ENCODE measurements around the gene CPEB3. TPM values are rescaled to one million over a fixed set of nuclear protein-coding genes. Genes with fewer than 3 reads are reported as not detected.

CPEB3 gene
- total and polyA plus RNA-seq, 2 donors (not counting 3 experiments of a cell fraction or from before 2014, with no cell fraction given): 0.80 to 2.2 TPM

DNA sequence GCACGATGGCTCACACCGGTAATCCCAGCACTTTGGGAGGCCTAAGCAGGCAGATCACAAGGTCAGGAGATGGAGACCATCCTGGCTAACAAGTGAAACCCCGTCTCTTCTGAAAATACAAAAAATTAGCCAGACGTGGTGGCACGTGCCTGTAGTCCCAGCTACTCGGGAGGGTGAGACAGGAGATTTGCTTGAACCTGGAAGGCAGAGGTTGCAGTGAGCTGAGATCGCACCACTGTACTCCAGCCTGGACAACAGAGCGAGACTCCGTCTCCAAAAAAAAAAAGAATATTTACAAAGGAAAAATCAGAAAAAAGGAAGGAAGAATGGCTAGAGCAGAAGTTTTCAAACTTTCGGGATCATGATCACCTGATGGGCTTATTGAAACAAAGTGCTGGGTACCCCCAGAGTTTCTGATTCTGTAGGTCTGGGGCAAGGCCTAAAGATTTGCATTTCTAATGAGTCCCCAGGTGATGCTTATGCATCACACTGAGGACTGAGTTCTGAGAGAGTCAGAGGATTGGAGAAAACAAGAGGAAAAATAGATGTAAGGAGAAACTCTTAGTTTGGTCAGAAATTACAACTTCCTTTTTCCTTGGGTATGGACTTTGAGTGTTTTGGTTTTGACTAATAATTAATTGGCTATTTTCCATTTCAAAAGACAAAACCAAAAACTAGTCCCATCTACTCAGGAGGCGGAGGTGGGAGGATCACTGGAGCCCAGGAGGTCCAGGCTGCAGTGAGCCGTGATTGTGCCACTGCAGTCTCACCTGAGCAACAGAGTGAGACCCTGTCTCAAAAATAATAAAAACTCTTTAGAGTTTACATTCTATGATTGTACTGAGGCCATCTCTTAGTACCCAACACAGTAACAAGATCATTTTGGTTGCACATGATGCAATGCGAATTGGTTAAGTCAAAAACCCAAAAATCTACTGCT, 14.5 kb upstream of the CPEB3 start:
- CTCF ChIA-PET: interaction anchor here (1.2 to 1.7 kb wide), 5 partner anchors 8 to 218 kb away, joined by 3 to 6 read pairs (median 4); no protein-coding TSS in a partner anchor
- DNase-seq (ENCODE audit: low read depth, low spot score) (no peak), FAIRE-seq (no peak)
- H3K27ac ChIP-seq (ENCODE audit: insufficient read depth, low read depth, low read length): no peak overlapping the region
- H2AFZ ChIP-seq (ENCODE audit: low read depth, low read length): no peak overlapping the region
- H3K4me3 ChIP-seq (replicated peaks in 1 of 3; ENCODE audit: insufficient read depth in 1 of 3, low read depth in 1 of 3, low read length in 3 of 3): no peak overlapping the region
- H3K79me2 ChIP-seq (ENCODE audit: control insufficient read depth, insufficient read depth, low read length): peaks cover 86% of the 10 kb centered on the region
- H3K27me3 ChIP-seq (ENCODE audit: control insufficient read depth in 2 of 2, insufficient read depth in 2 of 2, low read length in 2 of 2): no peaks in the 10 kb centered on the region
- no TSS peak for BruUV-seq (replicated peaks)
- intact Hi-C loops (cut with micrococcal nuclease) (no loop called here), dilution Hi-C loops (cut with MboI; ENCODE audit: extremely low pct_ligation_motif_present, low sequenced_read_pairs) (no loop called here)
- TF ChIP-seq JUN (IDR thresholded peaks at IDR 0.05; ENCODE audit: borderline replicate concordance, insufficient read depth, insufficient read length, low read depth) (no peak), EZH2 (IDR thresholded peaks at IDR 0.05; ENCODE audit: borderline replicate concordance, low read depth, low read length, severe bottlenecking) (no peak), POLR2AphosphoS5 (IDR thresholded peaks at IDR 0.05; ENCODE audit: insufficient read depth, low read depth, low read length) (no peak), GATA2 (IDR thresholded peaks at IDR 0.05; ENCODE audit: insufficient read depth, insufficient read length, low read depth, low read length) (no peak)
- no peaks in the 10 kb centered on the region for H3K9me3 ChIP-seq (replicated peaks; ENCODE audit: control insufficient read depth, insufficient read depth, low read length)
- no peaks in the 10 kb centered on the region for H3K4me1 ChIP-seq (ENCODE audit: control insufficient read depth, extremely low read depth, insufficient read depth, low read length)
- peaks cover 0 to 2% of the 10 kb centered on the region in 2 experiments for H3K36me3 ChIP-seq (ENCODE audit: control insufficient read depth in 2 of 2, extremely low read depth in 1 of 2, insufficient read depth in 2 of 2, low read length in 2 of 2)
- H4K20me1 ChIP-seq (replicated peaks; ENCODE audit: control insufficient read depth, extremely low read depth, insufficient read depth, low read length): peaks cover 10% of the 10 kb centered on the region
- H3K9ac ChIP-seq (replicated peaks; ENCODE audit: extremely low read depth, insufficient read depth, low read length): no peak overlapping the region
- POLR2A ChIA-PET: no interaction called here
- no peak overlapping the region for H3K4me2 ChIP-seq (ENCODE audit: insufficient read depth, low read length)
- no peaks in the 10 kb centered on the region for H3K9me1 ChIP-seq (replicated peaks; ENCODE audit: control insufficient read depth, extremely low read depth, insufficient read depth, low read length)

DNA sequence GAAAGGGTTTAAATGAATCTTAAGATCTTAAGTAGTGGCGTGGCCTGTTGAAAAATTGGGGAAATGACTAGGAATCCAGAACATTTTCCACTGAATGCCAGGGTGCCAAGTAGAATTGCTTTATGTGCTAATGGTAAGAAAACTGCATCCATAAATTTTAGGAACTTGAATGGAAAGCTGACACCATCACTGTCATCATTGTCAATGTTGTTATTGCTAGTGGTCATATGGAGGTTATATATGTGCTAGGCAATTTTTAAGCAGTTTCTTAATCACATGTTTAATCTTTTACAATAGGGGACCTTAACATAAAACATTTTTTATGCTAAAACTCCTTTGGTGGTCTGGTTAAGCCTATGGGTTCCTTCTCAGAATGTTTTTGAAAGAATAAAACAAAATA, 13.2 kb upstream of the CPEB3 start:
- FAIRE-seq: no peak
- ChIA-PET POLR2A (no interaction called here), CTCF (interaction anchor here (1.2 to 1.7 kb wide), 4 partner anchors 9 to 216 kb away, joined by 3 to 6 read pairs (median 4); no protein-coding TSS in a partner anchor)
- no peak for DNase-seq (ENCODE audit: low read depth, low spot score)
- H3K27me3 ChIP-seq (ENCODE audit: control insufficient read depth in 2 of 2, insufficient read depth in 2 of 2, low read length in 2 of 2): no peaks in the 10 kb centered on the region
- H3K9me1 ChIP-seq (replicated peaks; ENCODE audit: control insufficient read depth, extremely low read depth, insufficient read depth, low read length): no peaks in the 10 kb centered on the region
- H3K79me2 ChIP-seq (ENCODE audit: control insufficient read depth, insufficient read depth, low read length): peaks cover 86% of the 10 kb centered on the region
- intact Hi-C loops (cut with micrococcal nuclease): no loop called here
- TF ChIP-seq MYC (IDR thresholded peaks at IDR 0.05; ENCODE audit: low read depth, low read length) (no peak), GATA2 (IDR thresholded peaks at IDR 0.05; ENCODE audit: insufficient read depth, insufficient read length, low read depth, low read length) (no peak), FOS (IDR thresholded peaks at IDR 0.05; ENCODE audit: borderline replicate concordance, insufficient read depth, low read length) (no peak), JUN (IDR thresholded peaks at IDR 0.05; ENCODE audit: borderline replicate concordance, insufficient read depth, insufficient read length, low read depth) (no peak), EZH2 (IDR thresholded peaks at IDR 0.05; ENCODE audit: borderline replicate concordance, low read depth, low read length, severe bottlenecking) (no peak)
- TF ChIP-seq, protein P1, sequence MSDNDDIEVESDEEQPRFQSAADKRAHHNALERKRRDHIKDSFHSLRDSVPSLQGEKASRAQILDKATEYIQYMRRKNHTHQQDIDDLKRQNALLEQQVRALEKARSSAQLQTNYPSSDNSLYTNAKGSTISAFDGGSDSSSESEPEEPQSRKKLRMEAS (IDR thresholded peaks at IDR 0.05; ENCODE audit: insufficient read depth, insufficient read length): no peak
- TF ChIP-seq, protein P2, sequence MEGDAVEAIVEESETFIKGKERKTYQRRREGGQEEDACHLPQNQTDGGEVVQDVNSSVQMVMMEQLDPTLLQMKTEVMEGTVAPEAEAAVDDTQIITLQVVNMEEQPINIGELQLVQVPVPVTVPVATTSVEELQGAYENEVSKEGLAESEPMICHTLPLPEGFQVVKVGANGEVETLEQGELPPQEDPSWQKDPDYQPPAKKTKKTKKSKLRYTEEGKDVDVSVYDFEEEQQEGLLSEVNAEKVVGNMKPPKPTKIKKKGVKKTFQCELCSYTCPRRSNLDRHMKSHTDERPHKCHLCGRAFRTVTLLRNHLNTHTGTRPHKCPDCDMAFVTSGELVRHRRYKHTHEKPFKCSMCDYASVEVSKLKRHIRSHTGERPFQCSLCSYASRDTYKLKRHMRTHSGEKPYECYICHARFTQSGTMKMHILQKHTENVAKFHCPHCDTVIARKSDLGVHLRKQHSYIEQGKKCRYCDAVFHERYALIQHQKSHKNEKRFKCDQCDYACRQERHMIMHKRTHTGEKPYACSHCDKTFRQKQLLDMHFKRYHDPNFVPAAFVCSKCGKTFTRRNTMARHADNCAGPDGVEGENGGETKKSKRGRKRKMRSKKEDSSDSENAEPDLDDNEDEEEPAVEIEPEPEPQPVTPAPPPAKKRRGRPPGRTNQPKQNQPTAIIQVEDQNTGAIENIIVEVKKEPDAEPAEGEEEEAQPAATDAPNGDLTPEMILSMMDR (IDR thresholded peaks at IDR 0.05; ENCODE audit: extremely low read depth in 1 of 2, insufficient read depth in 1 of 2, low read depth in 1 of 2, low read length in 2 of 2): no peak
- H3K4me3 ChIP-seq (replicated peaks in 1 of 3; ENCODE audit: insufficient read depth in 1 of 3, low read depth in 1 of 3, low read length in 3 of 3): no peak overlapping the region
- H3K36me3 ChIP-seq (ENCODE audit: control insufficient read depth in 2 of 2, extremely low read depth in 1 of 2, insufficient read depth in 2 of 2, low read length in 2 of 2): peaks cover 0 to 2% of the 10 kb centered on the region in 2 experiments
- H3K9ac ChIP-seq (replicated peaks; ENCODE audit: extremely low read depth, insufficient read depth, low read length): no peak overlapping the region
- no TSS peak for BruUV-seq (replicated peaks)
- peaks cover 5% of the 10 kb centered on the region for H4K20me1 ChIP-seq (replicated peaks; ENCODE audit: control insufficient read depth, extremely low read depth, insufficient read depth, low read length)
- H3K9me3 ChIP-seq (replicated peaks; ENCODE audit: control insufficient read depth, insufficient read depth, low read length): no peaks in the 10 kb centered on the region
- no peak overlapping the region for H3K27ac ChIP-seq (ENCODE audit: insufficient read depth, low read depth, low read length)
- no peak overlapping the region for H3K4me2 ChIP-seq (ENCODE audit: insufficient read depth, low read length)
- dilution Hi-C loops (cut with MboI; ENCODE audit: extremely low pct_ligation_motif_present, low sequenced_read_pairs): no loop called here
- no peak overlapping the region for H2AFZ ChIP-seq (ENCODE audit: low read depth, low read length)
- no peaks in the 10 kb centered on the region for H3K4me1 ChIP-seq (ENCODE audit: control insufficient read depth, extremely low read depth, insufficient read depth, low read length)

Data from endothelial cell of umbilical vein (primary cell).